Osteoblast (primary cell): Measurements from ENCODE around the gene ACRBP. TPM values are rescaled to one million over a fixed set of nuclear protein-coding genes. Genes with fewer than 3 reads are reported as not detected.

Source experiments
- DNase-seq: peaks from one replicate; pipeline ENCODE4 v3.0.0; 2011; ENCODE audit warnings: low spot score, mixed read lengths; ENCODE audit not compliant: insufficient read length; ENCODE audit errors: missing footprints
- H2AFZ ChIP-seq: 2 replicates; pipeline ENCODE4 v1.6.0; 2011; ENCODE audit warnings: mild to moderate bottlenecking, low read length
- H3K27ac ChIP-seq: 2 replicates; pipeline ENCODE4 v1.5.1; 2011; ENCODE audit warnings: mild to moderate bottlenecking, low read depth, low read length, moderate library complexity
- H3K27me3 ChIP-seq: 2 replicates; pipeline ENCODE4 v1.6.0; 2012; ENCODE audit warnings: mild to moderate bottlenecking, control low read depth, inconsistent platforms, low read length, moderate library complexity; ENCODE audit not compliant: insufficient read depth
- H3K36me3 ChIP-seq: 2 replicates; pipeline ENCODE4 v1.5.1; 2011; ENCODE audit warnings: mild to moderate bottlenecking, low read length, control low read depth, moderate library complexity; ENCODE audit not compliant: insufficient read depth
- H3K4me1 ChIP-seq: 2 replicates; pipeline ENCODE4 v1.5.1; 2011; ENCODE audit warnings: mild to moderate bottlenecking, low read length, control low read depth, moderate library complexity; ENCODE audit not compliant: insufficient read depth
- H3K4me2 ChIP-seq: 2 replicates; pipeline ENCODE4 v1.6.0; 2011; ENCODE audit warnings: mild to moderate bottlenecking, low read length; ENCODE audit not compliant: insufficient read depth
- H3K4me3 ChIP-seq: fragments of 200-600 bp; sonication (generic); 3 replicates; pipeline ENCODE4 v1.5.1; 2012; ENCODE audit warnings: mild to moderate bottlenecking, low read length, inconsistent platforms; ENCODE audit not compliant: insufficient read depth
- H3K79me2 ChIP-seq: 2 replicates; pipeline ENCODE4 v1.6.0; 2012; ENCODE audit warnings: mild to moderate bottlenecking, low read length, control low read depth, inconsistent platforms; ENCODE audit not compliant: insufficient read depth
- H3K9me3 ChIP-seq: 2 replicates; pipeline ENCODE4 v1.5.1; 2011; ENCODE audit warnings: low read depth, low read length, control low read depth
- H4K20me1 ChIP-seq: 2 replicates; pipeline ENCODE4 v1.6.0; 2012; ENCODE audit warnings: mild to moderate bottlenecking, low read length, control low read depth; ENCODE audit not compliant: insufficient read depth
- CTCF ChIP-seq: IDR thresholded peaks from 2 replicates; pipeline ENCODE4 v1.5.1; 2011; ENCODE audit warnings: mild to moderate bottlenecking, low read depth, low read length, moderate library complexity; ENCODE audit errors: extremely low read depth
- total RNA-seq: library from RNA; depleted of rRNA; stranded (reverse); fragments of >200 nt; gene quantifications from 2 replicates; pipeline ENCODE4 v1.2.3, GENCODE V29; 2012

The ACRBP gene
- total RNA-seq, 1 donor: 0.36 TPM

- Histone ChIP-seq H3K27me3 (no peaks in the 10 kb centered on the region), H3K9me3 (no peaks in the 10 kb centered on the region), H3K4me1 (peaks cover 9% of the 10 kb centered on the region), H3K27ac (peak overlapping the region; percentile 67), H3K36me3 (peaks cover 9% of the 10 kb centered on the region), H3K79me2 (peaks cover 24% of the 10 kb centered on the region), H3K4me2 (peak overlapping the region; percentile 99), H3K4me3 (peak overlapping the region; percentile 100), H4K20me1 (no peaks in the 10 kb centered on the region), H2AFZ (peak overlapping the region; percentile 98)
- DNase-seq: no peak
- no peak for TF ChIP-seq CTCF
Observed at GRCh38 chr12:6662602-6662905, 15.3 kb upstream of the ACRBP start.

GRCh38 chr12:6653987-6654386, 6.8 kb upstream of the ACRBP start:
- Histone ChIP-seq H3K79me2 (peaks cover 7% of the 10 kb centered on the region), H3K4me2 (no peak overlapping the region), H3K4me3 (no peak overlapping the region), H3K27ac (no peak overlapping the region), H3K9me3 (no peaks in the 10 kb centered on the region), H3K4me1 (no peaks in the 10 kb centered on the region), H3K27me3 (no peaks in the 10 kb centered on the region), H3K36me3 (peaks cover 34% of the 10 kb centered on the region), H2AFZ (no peak overlapping the region), H4K20me1 (peaks cover 3% of the 10 kb centered on the region)
- DNase-seq: no peak
- no peak for TF ChIP-seq CTCF

GRCh38 chr12:6653342-6653741, 6.1 kb upstream of the ACRBP start:
- Histone ChIP-seq H3K9me3 (no peaks in the 10 kb centered on the region), H3K79me2 (peaks cover 2% of the 10 kb centered on the region), H3K4me1 (no peaks in the 10 kb centered on the region), H3K27ac (no peak overlapping the region), H3K4me3 (no peak overlapping the region), H4K20me1 (peaks cover 3% of the 10 kb centered on the region), H3K27me3 (no peaks in the 10 kb centered on the region), H3K4me2 (no peak overlapping the region), H3K36me3 (peaks cover 34% of the 10 kb centered on the region), H2AFZ (no peak overlapping the region)
- no peak for TF ChIP-seq CTCF
- no peak for DNase-seq

DNA sequence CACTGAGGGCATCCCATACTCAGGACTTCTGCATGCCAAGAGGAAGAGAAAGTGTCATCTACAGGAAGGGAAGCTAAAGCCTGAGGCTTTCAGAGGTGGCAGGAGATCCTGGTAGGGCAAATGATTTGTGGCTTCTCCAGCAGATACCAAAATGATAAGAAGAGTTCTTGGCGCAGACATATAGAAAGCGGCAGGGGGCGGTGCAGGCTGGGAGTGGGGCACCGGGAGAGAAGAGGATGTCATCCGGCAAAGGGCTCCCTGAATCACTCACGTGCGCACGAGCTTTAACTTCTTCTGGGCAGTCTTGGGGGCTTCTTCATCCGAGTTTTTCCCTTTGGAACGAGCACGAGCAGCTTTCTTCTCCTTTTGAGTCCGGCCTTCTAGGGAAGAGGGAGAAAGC, 5.2 kb upstream of the ACRBP start:
- no peak overlapping the region for H3K4me2 ChIP-seq
- H3K27me3 ChIP-seq: no peaks in the 10 kb centered on the region
- H4K20me1 ChIP-seq: peaks cover 3% of the 10 kb centered on the region
- H3K4me1 ChIP-seq: no peaks in the 10 kb centered on the region
- H2AFZ ChIP-seq: no peak overlapping the region
- no peaks in the 10 kb centered on the region for H3K9me3 ChIP-seq
- no peak for TF ChIP-seq CTCF
- peaks cover 2% of the 10 kb centered on the region for H3K79me2 ChIP-seq
- no peak overlapping the region for H3K4me3 ChIP-seq
- peaks cover 38% of the 10 kb centered on the region for H3K36me3 ChIP-seq
- H3K27ac ChIP-seq: no peak overlapping the region
- DNase-seq: no peak
